Measurements from ENCODE around the gene PRKD1.

DNA sequence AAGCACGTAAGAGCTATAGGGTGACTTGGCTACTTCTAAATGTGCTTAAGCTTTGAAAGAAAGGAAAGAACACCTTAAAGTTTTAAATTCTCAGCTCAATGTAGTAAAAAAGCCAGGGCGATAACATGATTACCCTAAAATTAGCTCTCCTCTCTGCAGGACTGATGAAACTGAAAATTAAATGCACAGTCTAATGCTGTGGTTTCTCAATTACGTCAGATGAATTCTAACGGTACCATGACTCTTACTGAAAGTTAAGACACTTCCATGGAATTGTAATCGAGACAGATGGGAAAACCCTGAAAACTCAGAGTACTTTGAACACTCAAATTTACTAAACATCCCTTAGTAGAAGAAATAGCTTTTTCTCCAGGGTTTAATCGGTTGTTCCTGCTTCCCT, 25.9 kb upstream of the PRKD1 start:
- no peak for TF ChIP-seq POLR2A (IDR thresholded peaks at IDR 0.05; ENCODE audit: low read depth, low read length)
- TF ChIP-seq POU2F2 (IDR thresholded peaks at IDR 0.05; ENCODE audit: low read depth, low read length) = no peak
